Endothelial cell (in vitro differentiated cells): ENCODE results near the gene ADGRV1. TPM values are rescaled to one million over a fixed set of nuclear protein-coding genes. Genes with fewer than 3 reads are reported as not detected.

ENCODE experiments used
- DNase-seq: peaks from one replicate; pipeline ENCODE4 v3.0.0; 2021; ENCODE audit warnings: low spot score
- H3K27ac Mint-ChIP-seq: one replicate; pipeline ENCODE4 v1.8.0; 2021; ENCODE audit warnings: mixed read lengths, inconsistent platforms; ENCODE audit not compliant: unreplicated experiment
- H3K27me3 Mint-ChIP-seq: one replicate; pipeline ENCODE4 v1.8.0; 2021; ENCODE audit warnings: mild to moderate bottlenecking, moderate library complexity, mixed read lengths, inconsistent platforms; ENCODE audit not compliant: unreplicated experiment
- H3K36me3 Mint-ChIP-seq: one replicate; pipeline ENCODE4 v1.8.0; 2021; ENCODE audit warnings: mild to moderate bottlenecking, low read depth, mixed read lengths, inconsistent platforms; ENCODE audit not compliant: unreplicated experiment
- H3K4me1 Mint-ChIP-seq: one replicate; pipeline ENCODE4 v1.8.0; 2021; ENCODE audit warnings: mild to moderate bottlenecking, mixed read lengths, inconsistent platforms; ENCODE audit not compliant: unreplicated experiment
- H3K4me3 Mint-ChIP-seq: one replicate; pipeline ENCODE4 v1.8.0; 2021; ENCODE audit warnings: mild to moderate bottlenecking, mixed read lengths, inconsistent platforms; ENCODE audit not compliant: unreplicated experiment
- H3K9me3 Mint-ChIP-seq: one replicate; pipeline ENCODE4 v1.8.0; 2021; ENCODE audit warnings: mixed read lengths, inconsistent platforms; ENCODE audit not compliant: unreplicated experiment
- total RNA-seq: library from RNA; stranded (reverse); fragmentation: NEBNext Ultra II Directional; extraction: Animal tissue kit (Norgen Biotek cat#: 25700); gene quantifications from one replicate; pipeline ENCODE4 v1.2.1, GENCODE V29; 2021; ENCODE audit not compliant: unreplicated experiment
- TF ChIP-seq, protein P1 (sequence below): fragments of 200-600 bp; sonication (generic); IDR thresholded peaks from one replicate; pipeline ENCODE4 v1.5.0; 2021; ENCODE audit warnings: antibody characterized with exemption; ENCODE audit not compliant: unreplicated experiment

The ADGRV1 gene
- total RNA-seq, 1 donor from 2014 or later = 23.1 TPM

DNA sequence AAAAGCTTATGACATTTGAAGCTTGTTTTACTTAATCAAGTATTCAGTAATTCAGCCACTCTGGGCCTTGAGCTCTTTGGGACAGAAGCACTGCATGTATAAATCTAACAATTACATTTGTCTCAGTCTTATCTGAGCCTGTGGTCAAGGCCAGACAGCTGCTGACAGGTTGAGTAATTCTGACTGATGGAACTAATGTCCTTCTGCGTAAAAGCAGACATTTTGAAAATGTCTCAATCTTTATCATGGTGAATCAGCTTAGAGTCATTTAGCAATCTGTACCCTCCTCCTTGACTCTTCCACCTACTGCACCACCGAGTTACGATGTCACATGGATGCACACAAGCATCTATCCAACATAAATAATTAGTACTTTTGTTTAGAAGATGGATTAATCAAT lies 424.6 kb downstream of the ADGRV1 start:
- H3K9me3 Mint-ChIP-seq = no peaks in the 10 kb centered on the region
- H3K4me1 Mint-ChIP-seq = no peaks in the 10 kb centered on the region
- TF ChIP-seq, protein P1, sequence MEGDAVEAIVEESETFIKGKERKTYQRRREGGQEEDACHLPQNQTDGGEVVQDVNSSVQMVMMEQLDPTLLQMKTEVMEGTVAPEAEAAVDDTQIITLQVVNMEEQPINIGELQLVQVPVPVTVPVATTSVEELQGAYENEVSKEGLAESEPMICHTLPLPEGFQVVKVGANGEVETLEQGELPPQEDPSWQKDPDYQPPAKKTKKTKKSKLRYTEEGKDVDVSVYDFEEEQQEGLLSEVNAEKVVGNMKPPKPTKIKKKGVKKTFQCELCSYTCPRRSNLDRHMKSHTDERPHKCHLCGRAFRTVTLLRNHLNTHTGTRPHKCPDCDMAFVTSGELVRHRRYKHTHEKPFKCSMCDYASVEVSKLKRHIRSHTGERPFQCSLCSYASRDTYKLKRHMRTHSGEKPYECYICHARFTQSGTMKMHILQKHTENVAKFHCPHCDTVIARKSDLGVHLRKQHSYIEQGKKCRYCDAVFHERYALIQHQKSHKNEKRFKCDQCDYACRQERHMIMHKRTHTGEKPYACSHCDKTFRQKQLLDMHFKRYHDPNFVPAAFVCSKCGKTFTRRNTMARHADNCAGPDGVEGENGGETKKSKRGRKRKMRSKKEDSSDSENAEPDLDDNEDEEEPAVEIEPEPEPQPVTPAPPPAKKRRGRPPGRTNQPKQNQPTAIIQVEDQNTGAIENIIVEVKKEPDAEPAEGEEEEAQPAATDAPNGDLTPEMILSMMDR = no peak
- H3K27ac Mint-ChIP-seq = no peak overlapping the region
- H3K4me3 Mint-ChIP-seq = no peak overlapping the region
- peaks cover 2% of the 10 kb centered on the region for H3K27me3 Mint-ChIP-seq
- no peak for DNase-seq
- no peaks in the 10 kb centered on the region for H3K36me3 Mint-ChIP-seq

DNA sequence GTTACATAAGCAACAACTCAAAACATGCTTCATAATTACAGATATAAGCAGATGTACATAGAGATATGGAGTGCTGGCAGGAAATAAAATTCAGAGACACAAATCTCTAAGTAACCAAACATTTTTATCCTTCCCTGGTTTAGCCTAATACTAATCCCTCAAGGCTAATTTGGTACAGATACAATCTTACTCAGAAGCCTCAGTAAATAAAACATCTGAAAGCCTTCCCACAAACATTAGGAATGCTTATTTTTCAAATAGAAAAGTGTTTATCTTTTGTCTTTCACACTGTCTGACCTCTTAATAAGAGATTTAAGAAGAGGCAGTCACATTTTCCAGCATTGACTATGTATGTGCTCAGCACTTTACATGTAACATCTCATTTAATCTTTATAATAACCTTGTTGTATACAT lies 425.1 kb downstream of the ADGRV1 start:
- no peak overlapping the region for H3K27ac Mint-ChIP-seq

DNA sequence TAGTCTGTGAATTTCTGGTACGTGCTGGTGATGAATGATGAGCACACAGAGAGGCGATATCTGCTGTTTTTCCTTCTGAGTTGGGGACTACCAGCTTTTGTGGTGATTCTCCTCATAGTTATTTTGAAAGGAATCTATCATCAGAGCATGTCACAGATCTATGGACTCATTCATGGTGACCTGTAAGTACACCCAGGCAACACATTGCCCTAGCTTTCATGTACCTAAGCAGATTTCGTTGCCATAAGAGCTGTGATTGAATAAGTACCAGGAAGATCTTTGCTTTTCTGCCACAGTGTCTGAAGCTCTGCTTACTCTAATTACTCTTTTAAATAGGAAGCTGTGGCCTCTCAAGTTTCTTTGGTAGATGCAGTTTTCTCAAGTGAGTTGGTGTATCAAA lies 426.7 kb downstream of the ADGRV1 start:
- Mint-ChIP-seq H3K4me1 (no peaks in the 10 kb centered on the region), H3K36me3 (no peaks in the 10 kb centered on the region), H3K27ac (no peak overlapping the region), H3K4me3 (no peak overlapping the region), H3K27me3 (peaks cover 4% of the 10 kb centered on the region), H3K9me3 (no peaks in the 10 kb centered on the region)
- DNase-seq = no peak
- TF ChIP-seq, protein P1 = no peak

More for the DNA sequence above, 425.1 kb downstream of the ADGRV1 start:
- no peak overlapping the region for H3K4me3 Mint-ChIP-seq
- H3K4me1 Mint-ChIP-seq = no peaks in the 10 kb centered on the region
- peaks cover 2% of the 10 kb centered on the region for H3K27me3 Mint-ChIP-seq
- TF ChIP-seq, protein P1 = no peak
- H3K9me3 Mint-ChIP-seq = no peaks in the 10 kb centered on the region
- DNase-seq = no peak
- H3K36me3 Mint-ChIP-seq = no peaks in the 10 kb centered on the region

GRCh38 chr5:90987726-90988125 lies 429.1 kb downstream of the ADGRV1 start:
- H3K36me3 Mint-ChIP-seq = no peaks in the 10 kb centered on the region
- H3K27ac Mint-ChIP-seq = no peak overlapping the region

GRCh38 chr5:90991201-90991600 lies 432.6 kb downstream of the ADGRV1 start:
- TF ChIP-seq, protein P1 = no peak

More at GRCh38 chr5:90987726-90988125, 429.1 kb downstream of the ADGRV1 start:
- Mint-ChIP-seq H3K27me3 (peaks cover 3% of the 10 kb centered on the region), H3K4me1 (no peaks in the 10 kb centered on the region), H3K4me3 (no peak overlapping the region), H3K9me3 (no peaks in the 10 kb centered on the region)
- DNase-seq = no peak
- TF ChIP-seq, protein P1 = no peak

More at GRCh38 chr5:90991201-90991600, 432.6 kb downstream of the ADGRV1 start:
- no peak overlapping the region for H3K4me3 Mint-ChIP-seq
- H3K9me3 Mint-ChIP-seq = peaks cover 11% of the 10 kb centered on the region
- H3K27me3 Mint-ChIP-seq = peaks cover 3% of the 10 kb centered on the region
- DNase-seq = no peak
- no peaks in the 10 kb centered on the region for H3K4me1 Mint-ChIP-seq
- no peaks in the 10 kb centered on the region for H3K36me3 Mint-ChIP-seq
- H3K27ac Mint-ChIP-seq = no peak overlapping the region
